SK-N-SH (cell line): ENCODE data around the gene PARD3B. TPM values are rescaled to one million over a fixed set of nuclear protein-coding genes. Genes with fewer than 3 reads are reported as not detected.
A peak's percentile ranks its signal among the peaks of the same experiment; 100 is the strongest.

Experiments used
- CTCF ChIA-PET: fragments of 300-600, 350-600 bp; formaldehyde crosslinking; extraction: SDS; loops from one replicate; lab custom pipeline; 2021; lab: Yijun Ruan, JAX
- POLR2A ChIA-PET: fragments of 350-600 bp; sonication (Branson Sonifier 250); formaldehyde crosslinking; extraction: SDS; loops from one replicate; lab custom pipeline; 2020; ENCODE audit warnings: antibody characterized with exemption, inconsistent platforms; lab: Yijun Ruan, JAX
- DNase-seq: peaks from one replicate; pipeline ENCODE4 v3.0.0; 2012
- H2AFZ ChIP-seq: fragments of 200-600 bp; sonication (generic); 2 replicates; pipeline ENCODE4 v1.8.1; 2016; ENCODE audit warnings: antibody characterized with exemption, mild to moderate bottlenecking, low read depth
- H3F3A ChIP-seq: fragments of 200-600 bp; sonication (generic); replicated peaks from 2 replicates; pipeline ENCODE3; 2016; ENCODE audit warnings: antibody characterized with exemption, mild to moderate bottlenecking; ENCODE audit not compliant: insufficient read depth
- H3K27ac ChIP-seq, 2 experiments: fragments of 200-500 bp in 1 of 2; fragments of 200-600 bp in 1 of 2; sonication (Bioruptor generic) in 1 of 2; sonication (generic), shearing (Covaris generic) in 1 of 2; 2 replicates each; pipeline versions ENCODE4 v1.5.1 to v1.6.1; 2014 to 2016; ENCODE audit warnings: low read depth in 2 of 2, inconsistent platforms in 1 of 2, low read length in 1 of 2, mild to moderate bottlenecking in 1 of 2, mixed read lengths in 1 of 2
- H3K27me3 ChIP-seq: fragments of 200-600 bp; sonication (generic), shearing (Covaris generic); 2 replicates; pipeline ENCODE4 v1.6.1; 2016; ENCODE audit warnings: mixed run types; ENCODE audit not compliant: insufficient read depth
- H3K36me3 ChIP-seq, 2 experiments: fragments of 200-500 bp in 1 of 2; fragments of 200-600 bp in 1 of 2; sonication (Bioruptor generic) in 1 of 2; sonication (generic) in 1 of 2; replicated peaks in 1 of 2; 2 replicates each; pipeline versions ENCODE3 to v1.5.1; 2014 to 2016; ENCODE audit warnings: low read length in 1 of 2, mild to moderate bottlenecking in 1 of 2; ENCODE audit not compliant: insufficient read depth in 2 of 2, control insufficient read depth in 1 of 2
- H3K4me1 ChIP-seq, 2 experiments: fragments of 200-500 bp in 1 of 2; fragments of 200-600 bp in 1 of 2; sonication (Bioruptor generic) in 1 of 2; sonication (generic), shearing (Covaris generic) in 1 of 2; 2 replicates each; pipeline versions ENCODE4 v1.5.1 to v1.6.1; 2014 to 2016; ENCODE audit warnings: low read depth in 1 of 2, low read length in 1 of 2, mixed run types in 1 of 2; ENCODE audit not compliant: insufficient read depth in 2 of 2, control insufficient read depth in 1 of 2
- H3K4me2 ChIP-seq: fragments of 200-600 bp; sonication (generic), shearing (Covaris generic); 2 replicates; pipeline ENCODE4 v1.6.1; 2017; ENCODE audit warnings: mixed run types
- H3K4me3 ChIP-seq, 2 experiments: fragments of 200-500 bp in 1 of 2; fragments of 200-600 bp in 1 of 2; sonication (Bioruptor generic) in 1 of 2; sonication (generic), shearing (Covaris generic) in 1 of 2; 2 replicates each; pipeline versions ENCODE4 v1.5.1 to v1.8.1; 2014 to 2016; ENCODE audit warnings: low read depth in 2 of 2, inconsistent platforms in 1 of 2, low read length in 1 of 2, mild to moderate bottlenecking in 1 of 2, mixed read lengths in 1 of 2, moderate library complexity in 1 of 2
- H3K79me2 ChIP-seq: fragments of 200-600 bp; sonication (generic); 2 replicates; pipeline ENCODE4 v1.8.1; 2017; ENCODE audit warnings: mild to moderate bottlenecking; ENCODE audit not compliant: insufficient read depth
- H3K9ac ChIP-seq: fragments of 200-600 bp; sonication (generic); 2 replicates; pipeline ENCODE4 v1.6.1; 2017; ENCODE audit warnings: mixed run types
- H3K9me2 ChIP-seq: fragments of 200-600 bp; sonication (generic); 2 replicates; pipeline ENCODE4 v1.6.1; 2017; ENCODE audit warnings: mixed run types
- H3K9me3 ChIP-seq: fragments of 200-600 bp; sonication (generic); 2 replicates; pipeline ENCODE4 v1.6.1; 2017; ENCODE audit warnings: mixed run types, mild to moderate bottlenecking, moderate library complexity
- H4K20me1 ChIP-seq: fragments of 200-600 bp; sonication (generic); 2 replicates; pipeline ENCODE4 v1.6.1; 2017; ENCODE audit warnings: mild to moderate bottlenecking, mixed run types; ENCODE audit not compliant: insufficient read depth
- IRF3 ChIP-seq: fragments of 150-350 bp; IDR thresholded peaks from 2 replicates; pipeline ENCODE4 v1.6.1; 2016; ENCODE audit warnings: mild to moderate bottlenecking, low read depth, low read length
- RAD21 ChIP-seq: IDR thresholded peaks from 2 replicates; pipeline ENCODE4 v1.6.1; 2012; ENCODE audit warnings: mild to moderate bottlenecking, low read length
- WGBS: methylation state at CpG from one replicate; pipeline ENCODE4 v1.1.6; 2017; ENCODE audit warnings: low lambda C conversion rate; 5-methylcytosine and 5-hydroxymethylcytosine counted together
- polyA plus RNA-seq, 3 experiments: library from polyadenylated mRNA; depleted of rRNA; stranded (reverse); fragments of >200 nt; gene quantifications; 2 replicates each; pipeline ENCODE4 v1.2.3, GENCODE V29; 2012
- TF ChIP-seq, protein P1 (sequence below): fragments of 200-600 bp; sonication (generic); IDR thresholded peaks from 2 replicates; pipeline ENCODE4 v1.6.1; 2017; ENCODE audit warnings: antibody characterized with exemption, mild to moderate bottlenecking, moderate library complexity
- TF ChIP-seq, protein P2 (sequence below): IDR thresholded peaks from 2 replicates; pipeline ENCODE4 v1.6.1; 2012; ENCODE audit warnings: mild to moderate bottlenecking, low read depth, low read length, moderate library complexity

Gene PARD3B
- polyA plus RNA-seq, 1 of the 3 experiments (the other 2 are of a cell fraction), result 0.87 TPM

DNA sequence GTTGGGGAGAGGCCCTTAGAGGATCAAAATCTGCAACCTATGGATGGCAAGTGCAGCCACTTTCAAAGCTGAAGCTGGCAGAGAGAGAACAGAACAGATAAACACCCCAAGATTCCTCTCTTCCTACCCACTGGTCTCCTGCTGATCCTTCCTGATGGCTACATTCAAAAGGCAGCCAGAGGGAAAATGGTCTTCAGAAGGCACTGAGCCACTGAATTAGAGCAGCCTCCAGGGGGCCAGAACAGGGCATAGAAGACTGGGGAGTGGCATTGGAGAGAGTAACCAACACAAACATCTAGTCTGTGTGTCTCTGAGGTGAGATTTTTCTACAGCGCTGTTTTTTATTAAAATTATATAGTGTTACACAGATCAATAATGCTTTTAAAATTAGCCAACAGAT, 432.6 kb downstream of the PARD3B start:
- H4K20me1 ChIP-seq, result no peaks in the 10 kb centered on the region
- no peak overlapping the region for H2AFZ ChIP-seq
- whole genome bisulfite sequencing, result 0% methylated on average over 1 of the region's 1 CpG
- CTCF ChIA-PET, result no interaction called here
- H3K9me2 ChIP-seq, result no peaks in the 10 kb centered on the region
- no peaks in the 10 kb centered on the region for H3K36me3 ChIP-seq
- no peaks in the 10 kb centered on the region for H3K9me3 ChIP-seq
- POLR2A ChIA-PET, result no interaction called here
- H3K4me2 ChIP-seq, result no peak overlapping the region
- H3K27ac ChIP-seq, result no peak overlapping the region
- H3F3A ChIP-seq, result no peaks in the 10 kb centered on the region
- TF ChIP-seq, protein P1, sequence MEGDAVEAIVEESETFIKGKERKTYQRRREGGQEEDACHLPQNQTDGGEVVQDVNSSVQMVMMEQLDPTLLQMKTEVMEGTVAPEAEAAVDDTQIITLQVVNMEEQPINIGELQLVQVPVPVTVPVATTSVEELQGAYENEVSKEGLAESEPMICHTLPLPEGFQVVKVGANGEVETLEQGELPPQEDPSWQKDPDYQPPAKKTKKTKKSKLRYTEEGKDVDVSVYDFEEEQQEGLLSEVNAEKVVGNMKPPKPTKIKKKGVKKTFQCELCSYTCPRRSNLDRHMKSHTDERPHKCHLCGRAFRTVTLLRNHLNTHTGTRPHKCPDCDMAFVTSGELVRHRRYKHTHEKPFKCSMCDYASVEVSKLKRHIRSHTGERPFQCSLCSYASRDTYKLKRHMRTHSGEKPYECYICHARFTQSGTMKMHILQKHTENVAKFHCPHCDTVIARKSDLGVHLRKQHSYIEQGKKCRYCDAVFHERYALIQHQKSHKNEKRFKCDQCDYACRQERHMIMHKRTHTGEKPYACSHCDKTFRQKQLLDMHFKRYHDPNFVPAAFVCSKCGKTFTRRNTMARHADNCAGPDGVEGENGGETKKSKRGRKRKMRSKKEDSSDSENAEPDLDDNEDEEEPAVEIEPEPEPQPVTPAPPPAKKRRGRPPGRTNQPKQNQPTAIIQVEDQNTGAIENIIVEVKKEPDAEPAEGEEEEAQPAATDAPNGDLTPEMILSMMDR, result peak; percentile 15; the same call in 1 of the 2 replicates
- no peak for TF ChIP-seq IRF3
- no peak for TF ChIP-seq RAD21
- TF ChIP-seq, all 33 proteins: peak for 1
- H3K9ac ChIP-seq, result no peak overlapping the region
- H3K4me1 ChIP-seq, result peaks cover 0 to 13% of the 10 kb centered on the region in 2 experiments; a peak in 2 of 4 replicates
- no peak overlapping the region for H3K4me3 ChIP-seq
- H3K27me3 ChIP-seq, result no peaks in the 10 kb centered on the region
- no peaks in the 10 kb centered on the region for H3K79me2 ChIP-seq
- no peak for DNase-seq

DNA sequence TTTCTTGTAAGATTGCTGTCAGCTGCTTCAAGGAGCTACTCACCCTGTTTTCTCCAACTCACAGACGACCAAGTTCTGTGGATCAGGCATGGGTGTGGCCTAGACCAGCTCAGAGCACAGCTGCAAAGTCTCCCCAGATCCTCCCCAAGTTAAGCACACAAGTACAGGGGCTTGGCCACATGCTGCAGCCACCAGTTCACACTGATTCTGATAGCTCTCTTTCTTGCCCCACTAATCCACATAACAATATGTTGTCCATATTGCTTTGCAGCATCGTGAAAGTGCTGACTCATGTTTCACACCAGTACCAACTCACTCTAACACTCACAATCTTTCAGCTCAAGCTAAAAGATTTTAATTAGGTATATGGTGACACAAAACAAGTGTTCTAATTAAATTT, 437.0 kb downstream of the PARD3B start:
- Histone ChIP-seq H3F3A (no peaks in the 10 kb centered on the region), H3K27me3 (no peaks in the 10 kb centered on the region), H3K4me2 (no peak overlapping the region), H3K9ac (no peak overlapping the region), H3K36me3 (no peaks in the 10 kb centered on the region), H3K79me2 (no peaks in the 10 kb centered on the region), H3K27ac (no peak overlapping the region), H3K4me3 (no peak overlapping the region), H3K9me2 (no peaks in the 10 kb centered on the region), H3K4me1 (peaks cover 0 to 3% of the 10 kb centered on the region in 2 experiments; a peak in 1 of 4 replicates), H4K20me1 (no peaks in the 10 kb centered on the region), H2AFZ (no peak overlapping the region), H3K9me3 (no peaks in the 10 kb centered on the region)
- 65% methylated on average over 2 of the region's 2 CpGs for whole genome bisulfite sequencing
- TF ChIP-seq, protein P2, sequence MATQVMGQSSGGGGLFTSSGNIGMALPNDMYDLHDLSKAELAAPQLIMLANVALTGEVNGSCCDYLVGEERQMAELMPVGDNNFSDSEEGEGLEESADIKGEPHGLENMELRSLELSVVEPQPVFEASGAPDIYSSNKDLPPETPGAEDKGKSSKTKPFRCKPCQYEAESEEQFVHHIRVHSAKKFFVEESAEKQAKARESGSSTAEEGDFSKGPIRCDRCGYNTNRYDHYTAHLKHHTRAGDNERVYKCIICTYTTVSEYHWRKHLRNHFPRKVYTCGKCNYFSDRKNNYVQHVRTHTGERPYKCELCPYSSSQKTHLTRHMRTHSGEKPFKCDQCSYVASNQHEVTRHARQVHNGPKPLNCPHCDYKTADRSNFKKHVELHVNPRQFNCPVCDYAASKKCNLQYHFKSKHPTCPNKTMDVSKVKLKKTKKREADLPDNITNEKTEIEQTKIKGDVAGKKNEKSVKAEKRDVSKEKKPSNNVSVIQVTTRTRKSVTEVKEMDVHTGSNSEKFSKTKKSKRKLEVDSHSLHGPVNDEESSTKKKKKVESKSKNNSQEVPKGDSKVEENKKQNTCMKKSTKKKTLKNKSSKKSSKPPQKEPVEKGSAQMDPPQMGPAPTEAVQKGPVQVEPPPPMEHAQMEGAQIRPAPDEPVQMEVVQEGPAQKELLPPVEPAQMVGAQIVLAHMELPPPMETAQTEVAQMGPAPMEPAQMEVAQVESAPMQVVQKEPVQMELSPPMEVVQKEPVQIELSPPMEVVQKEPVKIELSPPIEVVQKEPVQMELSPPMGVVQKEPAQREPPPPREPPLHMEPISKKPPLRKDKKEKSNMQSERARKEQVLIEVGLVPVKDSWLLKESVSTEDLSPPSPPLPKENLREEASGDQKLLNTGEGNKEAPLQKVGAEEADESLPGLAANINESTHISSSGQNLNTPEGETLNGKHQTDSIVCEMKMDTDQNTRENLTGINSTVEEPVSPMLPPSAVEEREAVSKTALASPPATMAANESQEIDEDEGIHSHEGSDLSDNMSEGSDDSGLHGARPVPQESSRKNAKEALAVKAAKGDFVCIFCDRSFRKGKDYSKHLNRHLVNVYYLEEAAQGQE, result no peak
- DNase-seq, result no peak
- ChIA-PET POLR2A (no interaction called here), CTCF (no interaction called here)
